Tibial nerve (tissue), 3 donors: ENCODE results near the gene PTPMT1.

Source experiments
- CTCF ChIP-seq, 5 experiments: fragments of 200-600 bp in 3 of 5; fragments of 450-650 bp in 2 of 5; sonication (generic) in 3 of 5; IDR thresholded peaks; one replicate each; pipeline ENCODE4 v1.5.1; 2016 to 2019; ENCODE audit warnings: antibody characterized with exemption in 5 of 5, mild to moderate bottlenecking in 3 of 5, moderate library complexity in 2 of 5
- POLR2A ChIP-seq, 2 donors: fragments of 450-650 bp; IDR thresholded peaks; one replicate each; pipeline ENCODE4 v1.6.1; 2017; ENCODE audit warnings: antibody characterized with exemption in 2 of 2, mild to moderate bottlenecking in 2 of 2, moderate library complexity in 2 of 2

GRCh38 chr11:47593934-47594855, 28.8 kb downstream of the PTPMT1 start, which contains the start of gene C1QTNF4:
- TF ChIP-seq CTCF (IDR thresholded peaks at IDR 0.05) (no peak), POLR2A (IDR thresholded peaks at IDR 0.05) (no peak)
